HG03280 (cell line): Measurements from ENCODE around the gene DCTD.
"Not testable (repeated sequence)": the region's sequence is repeated elsewhere in the genome, so short reads cannot be mapped to it uniquely, and the experiment has no call there.

Experiments
- ATAC-seq: cut with Tn5 transposase; IDR thresholded peaks from one replicate; pipeline ENCODE4 v1.9.1; 2021; ENCODE audit warnings: mild to moderate bottlenecking, moderate library complexity; ENCODE audit not compliant: unreplicated experiment

DCTD gene

DNA sequence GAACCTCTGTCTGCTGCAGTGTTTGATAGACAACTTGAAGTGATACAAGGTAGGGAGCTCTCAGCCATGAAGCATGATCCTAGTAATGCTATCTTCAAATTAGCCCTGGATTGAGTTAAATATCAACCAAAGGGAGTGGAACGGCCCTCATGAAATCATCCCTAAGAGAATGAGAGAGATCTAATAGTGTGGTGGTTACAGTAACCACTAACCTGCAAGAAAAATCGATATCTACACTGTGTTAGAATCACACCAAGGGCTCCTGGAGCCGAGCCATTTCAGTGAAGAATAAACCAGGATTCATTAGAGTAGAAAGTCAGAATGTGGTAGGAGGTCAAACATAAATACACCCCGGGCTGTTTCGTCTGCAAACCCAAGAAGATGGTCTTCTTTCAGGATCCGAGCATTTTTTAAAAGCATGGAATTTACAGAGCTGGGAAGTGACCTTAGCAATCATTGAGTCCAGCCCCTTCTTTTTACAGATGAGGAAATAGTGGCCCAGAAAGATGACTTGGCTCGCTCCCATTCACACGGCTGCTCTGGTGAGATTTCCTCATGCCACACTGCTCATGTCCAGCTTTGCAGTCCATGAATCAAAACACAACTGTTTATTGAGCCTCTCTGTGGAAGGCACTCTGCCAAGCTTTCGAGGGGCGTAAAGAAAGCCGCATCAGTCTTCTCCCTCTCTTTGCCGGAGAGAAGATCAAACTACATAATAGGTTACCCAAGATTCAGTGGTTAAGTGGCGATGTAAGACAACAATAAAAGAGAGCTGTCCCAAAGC lies 5.5 kb upstream of the DCTD start:
- ATAC-seq, result no peak

DNA sequence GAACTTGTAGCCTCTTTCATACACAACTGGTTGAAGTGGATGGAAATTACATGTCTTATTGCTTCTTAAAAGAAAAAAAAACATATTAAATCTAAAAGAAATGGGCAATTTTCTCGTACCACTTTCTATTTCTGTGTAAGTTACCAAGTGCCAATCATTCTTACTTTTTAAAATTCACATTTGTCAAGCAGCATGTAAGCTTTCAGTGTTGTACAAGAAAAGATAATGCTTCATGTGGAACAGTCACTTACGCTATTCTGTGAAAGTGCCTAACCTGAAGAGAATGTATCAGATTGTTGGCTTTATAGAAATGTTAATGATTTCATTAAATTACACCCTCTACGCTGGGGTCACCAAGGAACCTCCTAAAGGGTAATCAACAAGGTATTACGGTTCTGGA lies 4.4 kb upstream of the DCTD start:
- ATAC-seq, result no peak

DNA sequence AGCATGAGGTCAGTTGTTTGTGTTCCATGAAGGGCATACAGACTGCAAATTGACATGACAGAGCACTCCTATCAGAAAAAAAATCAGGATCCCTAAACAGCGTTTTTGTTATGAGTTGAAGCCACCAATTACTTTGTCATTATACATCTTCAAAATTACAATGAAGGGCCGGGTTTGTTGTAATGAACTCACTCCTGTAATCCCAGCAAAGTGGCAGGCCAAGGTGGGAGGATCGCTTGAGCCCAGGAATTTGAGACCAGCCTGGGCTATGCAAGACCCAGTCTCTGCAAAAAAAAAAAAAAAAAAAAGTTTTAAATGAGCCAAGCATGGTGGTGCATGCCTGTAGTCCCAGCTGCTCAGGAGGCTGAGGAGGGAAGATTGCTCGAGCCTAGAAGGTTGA lies 3.5 kb upstream of the DCTD start:
- ATAC-seq, result no peak

DNA sequence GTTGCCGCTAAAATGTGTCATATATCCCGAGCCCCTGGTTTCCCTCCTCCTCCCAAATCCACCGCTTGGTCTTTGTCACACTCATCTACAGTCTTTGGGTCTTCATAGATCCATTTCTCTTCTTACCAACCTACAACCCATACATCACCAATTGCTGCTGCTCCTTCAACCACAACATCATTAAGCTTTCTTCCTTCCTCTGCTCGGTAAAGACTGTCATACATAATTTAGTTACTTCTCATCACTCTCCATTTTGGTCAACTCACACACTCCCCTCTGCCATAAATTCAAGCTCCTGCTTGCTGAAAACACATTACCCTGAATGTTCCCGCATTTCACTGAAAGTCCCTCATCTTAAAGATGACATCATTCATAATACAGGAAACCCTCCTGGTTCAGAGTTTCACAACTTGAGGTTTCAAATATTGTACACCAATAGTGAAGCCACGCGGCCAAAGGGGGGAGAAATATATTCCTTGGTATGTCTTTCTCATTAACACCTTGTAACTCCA lies 1.7 kb upstream of the DCTD start:
- ATAC-seq, result peak; percentile 13

DNA sequence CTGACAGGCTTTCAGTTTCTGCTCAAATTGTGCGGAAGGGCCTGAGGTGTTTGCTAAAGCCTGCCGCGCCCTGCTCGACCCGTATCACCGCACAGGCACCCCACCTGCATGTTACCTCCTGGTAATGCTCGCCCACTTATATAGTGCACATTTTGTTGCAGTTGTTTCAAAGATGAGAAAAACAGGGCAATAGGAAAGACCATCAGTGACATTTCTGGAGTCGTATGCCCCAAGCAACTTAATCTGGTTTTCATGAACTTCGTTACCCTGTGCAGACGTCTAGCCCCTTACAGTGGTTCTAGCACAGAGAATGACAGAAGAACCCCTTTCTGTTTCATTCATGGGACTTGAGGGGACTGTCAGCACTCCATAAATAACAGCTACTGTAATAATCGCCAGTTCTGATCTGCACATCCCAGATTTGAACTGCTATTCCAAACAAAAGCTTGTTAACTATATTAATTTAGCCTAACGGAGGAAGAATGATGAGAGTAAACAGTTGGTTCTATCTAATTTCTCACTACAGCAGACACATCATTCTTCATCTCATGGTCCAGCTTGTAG lies 940 bp upstream of the DCTD start:
- ATAC-seq, result peak; percentile 28

DNA sequence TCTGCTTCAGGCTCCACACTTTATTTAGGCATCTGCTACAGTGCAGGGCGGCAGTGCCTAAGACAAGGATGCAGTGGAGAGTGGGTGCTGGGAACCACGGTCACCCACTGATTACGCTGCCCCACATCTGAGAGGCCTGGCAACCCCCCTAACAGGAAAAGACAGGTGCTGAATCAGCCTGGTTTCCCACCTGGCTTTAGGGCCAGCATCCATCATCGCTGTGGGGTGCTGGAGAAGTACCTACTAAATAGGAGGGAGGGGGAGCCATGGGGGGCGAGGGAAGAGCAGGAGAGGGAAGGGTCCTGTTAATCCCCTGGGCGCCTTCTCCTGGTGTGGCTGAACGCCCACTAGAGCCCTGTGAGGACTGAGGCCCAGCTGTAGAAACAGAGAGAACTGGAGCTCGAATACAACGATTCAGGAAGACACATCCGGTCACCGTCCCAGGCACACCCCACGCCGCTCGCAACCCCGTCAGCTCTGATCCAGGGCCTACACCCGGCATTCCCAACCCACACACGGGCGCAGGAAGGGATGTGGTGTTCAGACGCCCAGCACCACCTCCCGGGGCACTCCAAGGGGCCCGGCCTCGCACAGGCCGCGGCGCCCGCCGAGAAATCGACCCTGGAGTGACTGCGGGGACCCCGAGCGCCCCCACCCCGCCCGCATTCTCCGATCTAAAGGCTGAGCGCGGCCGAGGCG lies 554 bp downstream of the DCTD start:
- ATAC-seq, result peak; percentile 14

DNA sequence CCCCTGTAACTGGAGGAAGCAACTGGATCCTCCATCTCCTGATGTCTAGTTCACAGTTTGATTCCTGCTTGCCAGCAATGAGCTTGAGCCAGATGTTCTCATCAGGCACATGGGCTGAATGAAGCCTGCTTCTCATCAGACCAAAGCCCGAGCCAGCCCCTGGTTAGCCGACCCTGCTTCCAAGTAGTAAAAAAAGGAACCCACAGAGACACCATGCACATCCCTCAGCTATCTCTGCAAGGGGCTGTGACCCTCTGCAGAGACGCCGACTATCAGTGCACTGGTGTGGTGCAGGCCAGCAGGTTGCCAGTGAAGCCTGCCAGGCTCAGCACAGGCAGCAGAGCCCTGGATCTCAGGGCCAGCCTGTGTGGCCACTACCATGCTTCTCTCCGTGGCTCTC lies 2.8 kb downstream of the DCTD start:
- ATAC-seq, result no peak

DNA sequence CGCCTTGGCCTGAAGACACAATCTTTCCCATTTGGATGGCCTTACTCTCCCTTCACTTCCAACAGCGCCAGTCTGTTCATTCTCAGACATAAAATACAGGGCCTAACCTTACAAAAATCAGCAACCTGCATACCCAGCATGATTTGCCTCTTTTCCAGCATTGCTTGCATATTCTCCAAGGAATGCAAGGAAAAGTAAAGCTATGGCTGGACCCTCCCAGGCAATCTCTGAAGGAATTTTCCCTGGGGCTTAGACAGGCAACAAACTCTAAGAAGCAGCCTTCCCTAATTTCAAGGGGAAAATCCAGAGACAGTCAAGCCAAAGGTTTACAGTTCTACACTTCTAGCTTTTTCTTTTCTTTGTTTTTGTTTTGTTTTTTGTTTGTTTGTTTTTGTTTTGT lies 3.6 kb downstream of the DCTD start:
- ATAC-seq, result no peak

DNA sequence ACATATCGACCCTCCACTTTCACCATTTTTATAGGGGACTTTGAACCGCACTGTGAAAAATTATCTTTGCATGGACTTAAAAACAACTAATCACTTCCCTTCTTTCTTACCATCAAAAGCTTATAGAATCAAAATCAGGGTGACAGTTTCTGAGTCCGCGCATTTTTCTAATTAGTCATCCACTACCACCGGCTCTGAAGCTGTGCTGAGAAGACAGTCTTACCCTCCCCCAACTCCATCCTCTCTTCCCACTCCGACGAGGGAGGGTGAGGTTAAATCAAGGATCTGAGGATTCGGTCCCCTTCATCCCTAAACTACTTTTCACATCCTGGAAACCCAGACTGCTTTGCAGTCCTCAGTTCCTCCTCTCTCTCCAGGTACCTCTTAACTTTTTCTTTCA lies 4.2 kb downstream of the DCTD start:
- ATAC-seq, result no peak

DNA sequence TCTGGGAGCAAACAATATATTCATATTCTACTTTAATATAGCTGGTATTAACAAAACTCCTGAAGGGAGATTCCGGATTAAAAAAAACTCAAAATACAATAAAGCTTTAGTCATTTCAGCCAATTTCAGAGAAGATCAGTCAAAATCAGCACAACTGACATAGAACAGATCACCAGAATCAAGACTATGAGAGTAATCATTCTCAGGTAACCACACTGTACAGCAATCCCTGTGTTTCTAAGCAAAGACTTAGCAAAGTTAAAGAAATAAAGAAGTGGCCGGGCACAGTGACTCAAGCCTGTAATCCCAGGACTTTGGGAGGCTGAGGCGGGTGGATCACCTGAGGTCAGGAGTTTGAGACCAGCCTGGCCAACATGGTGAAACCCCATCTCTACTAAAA lies 9.1 kb downstream of the DCTD start:
- ATAC-seq, result no peak

DNA sequence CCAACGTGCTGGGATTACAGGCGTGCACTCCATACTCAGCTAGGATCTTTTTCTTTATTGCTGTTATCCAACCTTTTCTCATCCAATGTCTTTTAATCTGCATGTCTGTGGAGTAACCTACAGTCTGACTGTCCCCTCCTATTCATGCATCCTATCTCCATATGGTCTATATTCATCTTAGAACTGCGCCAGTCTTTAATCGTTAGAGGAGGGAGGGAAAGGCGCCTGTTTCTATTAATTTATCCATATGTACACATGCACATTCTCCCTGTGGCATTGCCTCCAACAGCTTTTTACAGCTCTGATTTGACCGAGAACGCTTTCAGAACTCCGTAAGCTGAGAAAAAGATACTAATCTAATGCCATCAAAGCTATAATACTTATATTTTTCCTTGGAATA lies 9.8 kb downstream of the DCTD start:
- ATAC-seq, result no peak

DNA sequence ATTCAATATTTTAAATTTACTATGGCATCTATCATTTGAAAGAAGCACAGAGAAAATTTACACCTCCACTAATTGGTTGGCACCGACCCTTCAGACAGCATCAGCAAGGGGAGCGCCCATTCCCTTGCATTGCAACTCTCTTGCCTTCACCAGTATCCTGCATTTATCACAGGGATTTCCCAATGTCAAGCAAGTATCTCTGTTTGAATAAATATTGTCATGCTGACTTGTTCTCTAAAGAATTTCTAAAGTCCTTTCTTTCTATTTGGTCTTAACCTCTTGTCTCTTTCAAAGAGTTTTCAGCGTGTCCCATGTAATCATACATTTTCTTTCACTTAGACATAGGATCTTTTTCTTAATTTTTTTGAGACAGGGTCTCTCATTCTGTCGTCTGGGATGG lies 10.4 kb downstream of the DCTD start:
- no peak for ATAC-seq

DNA sequence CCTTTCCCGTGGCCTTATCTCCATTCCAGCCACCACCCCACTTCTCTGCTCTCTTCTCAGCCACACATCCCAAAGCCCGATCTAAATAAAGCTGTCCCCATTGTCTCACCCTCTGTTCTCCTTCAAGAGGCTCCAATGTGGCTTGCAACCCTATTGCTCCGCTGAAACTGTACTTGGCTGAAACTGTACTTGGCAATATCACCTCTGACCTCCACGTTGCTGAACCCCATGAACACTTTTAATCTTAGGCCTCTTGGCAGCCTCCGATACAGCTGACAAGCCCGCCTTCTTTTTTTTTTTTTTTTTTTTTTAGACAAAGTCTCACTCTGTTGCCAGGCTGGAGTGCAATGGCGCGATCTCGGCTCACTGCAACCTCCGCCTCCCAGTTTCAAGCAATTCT lies 12.1 kb downstream of the DCTD start:
- ATAC-seq, result no peak

DNA sequence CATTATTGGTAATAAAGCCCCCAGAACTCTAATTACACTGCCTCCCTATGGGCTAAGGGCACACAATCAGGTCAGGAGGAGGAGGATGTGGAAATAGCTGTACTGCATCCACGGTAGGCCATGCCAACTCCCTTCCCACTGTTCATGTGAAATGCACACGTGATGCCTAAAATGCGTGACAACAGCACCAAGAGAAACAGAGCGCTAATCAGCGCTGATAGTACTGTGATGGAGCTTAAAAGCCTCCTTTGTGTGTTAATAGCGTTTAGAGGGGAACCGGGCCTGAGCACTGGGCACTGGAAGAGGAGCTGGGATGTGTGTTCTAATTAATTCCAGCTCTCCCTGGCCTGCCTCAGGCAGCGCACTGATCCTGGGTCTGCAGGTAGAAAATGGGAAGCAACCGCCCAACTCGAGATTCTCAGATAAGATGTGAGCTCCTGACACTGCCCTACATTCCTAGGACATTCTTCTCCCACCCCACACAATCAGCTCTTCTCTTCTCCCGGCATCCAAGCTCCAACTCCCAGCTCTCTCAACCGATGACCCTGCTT lies 12.9 kb downstream of the DCTD start:
- no peak for ATAC-seq

DNA sequence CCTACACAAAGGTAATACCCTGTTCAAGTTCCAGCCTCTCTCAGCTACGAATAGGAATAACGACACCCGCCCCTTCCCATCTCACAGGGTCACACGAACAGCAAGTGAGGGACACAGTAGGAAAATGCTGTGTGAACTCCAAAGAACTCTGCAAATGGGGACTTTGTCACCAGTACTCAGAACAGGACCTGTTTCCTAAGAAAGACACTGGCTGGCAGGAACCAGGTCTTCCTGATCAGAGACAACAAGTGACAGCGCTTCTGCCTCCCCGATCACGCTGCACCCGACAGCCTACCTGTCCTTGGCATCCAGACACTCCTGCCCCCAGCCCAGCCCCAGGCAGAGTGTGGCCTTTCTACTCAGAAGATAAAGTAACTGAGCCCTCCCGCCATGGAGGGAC lies 14.2 kb downstream of the DCTD start:
- no peak for ATAC-seq

DNA sequence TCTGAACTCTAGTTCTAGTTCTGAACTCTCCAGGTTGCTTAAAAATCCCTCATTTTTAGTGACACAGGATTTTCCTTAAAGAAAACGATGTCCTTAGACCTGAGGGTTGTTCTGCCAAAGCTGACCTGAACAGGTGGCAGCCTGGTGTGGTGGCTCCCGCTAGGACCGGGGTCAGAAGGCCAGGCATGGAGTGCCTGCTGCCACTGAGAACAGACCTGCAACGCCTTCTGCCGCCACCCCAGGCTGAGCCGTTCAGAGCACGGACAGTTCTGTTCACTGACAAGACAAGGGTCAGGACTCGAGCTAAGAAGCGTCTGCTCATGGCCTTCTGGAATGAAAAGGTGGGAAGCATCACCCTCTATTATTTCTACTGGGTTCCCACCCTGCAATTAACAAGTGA lies 15.8 kb downstream of the DCTD start:
- ATAC-seq, result no peak

DNA sequence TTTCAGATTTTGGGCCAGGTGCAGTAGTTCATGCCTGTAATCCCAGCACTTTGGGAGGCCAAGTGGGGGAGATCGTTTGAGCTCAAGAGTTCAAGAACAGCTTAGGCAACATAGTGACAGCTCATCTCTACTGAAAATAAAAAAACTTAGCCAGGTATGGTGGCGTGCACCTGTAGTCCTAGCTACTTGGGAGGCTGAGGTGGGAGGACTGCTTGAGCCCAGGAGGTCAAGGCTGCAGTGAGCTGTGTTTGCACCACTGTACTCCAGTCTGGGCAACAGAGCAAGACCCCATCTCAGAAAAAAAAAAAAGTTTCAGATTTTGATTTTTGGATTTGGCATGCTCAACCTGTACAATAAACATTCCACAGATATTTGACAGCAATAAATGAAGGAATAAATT lies 17.2 kb downstream of the DCTD start:
- ATAC-seq, result not testable (repeated sequence)

DNA sequence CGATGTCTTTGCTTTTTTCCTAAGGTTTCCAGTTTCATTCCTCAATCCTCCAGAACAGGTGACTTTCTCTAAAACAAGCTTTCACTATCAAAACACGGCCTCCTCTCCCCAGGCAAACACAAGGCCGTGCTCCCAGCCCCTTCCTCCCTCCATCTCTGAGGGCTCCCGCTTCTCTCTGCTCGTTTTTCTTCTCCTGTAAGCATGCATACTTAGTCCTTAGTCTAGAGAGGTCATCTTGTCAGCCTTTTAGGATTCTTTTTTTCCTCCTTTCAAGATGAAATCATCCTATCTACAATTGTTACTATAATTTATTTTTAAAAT lies 18.7 kb downstream of the DCTD start:
- no peak for ATAC-seq

DNA sequence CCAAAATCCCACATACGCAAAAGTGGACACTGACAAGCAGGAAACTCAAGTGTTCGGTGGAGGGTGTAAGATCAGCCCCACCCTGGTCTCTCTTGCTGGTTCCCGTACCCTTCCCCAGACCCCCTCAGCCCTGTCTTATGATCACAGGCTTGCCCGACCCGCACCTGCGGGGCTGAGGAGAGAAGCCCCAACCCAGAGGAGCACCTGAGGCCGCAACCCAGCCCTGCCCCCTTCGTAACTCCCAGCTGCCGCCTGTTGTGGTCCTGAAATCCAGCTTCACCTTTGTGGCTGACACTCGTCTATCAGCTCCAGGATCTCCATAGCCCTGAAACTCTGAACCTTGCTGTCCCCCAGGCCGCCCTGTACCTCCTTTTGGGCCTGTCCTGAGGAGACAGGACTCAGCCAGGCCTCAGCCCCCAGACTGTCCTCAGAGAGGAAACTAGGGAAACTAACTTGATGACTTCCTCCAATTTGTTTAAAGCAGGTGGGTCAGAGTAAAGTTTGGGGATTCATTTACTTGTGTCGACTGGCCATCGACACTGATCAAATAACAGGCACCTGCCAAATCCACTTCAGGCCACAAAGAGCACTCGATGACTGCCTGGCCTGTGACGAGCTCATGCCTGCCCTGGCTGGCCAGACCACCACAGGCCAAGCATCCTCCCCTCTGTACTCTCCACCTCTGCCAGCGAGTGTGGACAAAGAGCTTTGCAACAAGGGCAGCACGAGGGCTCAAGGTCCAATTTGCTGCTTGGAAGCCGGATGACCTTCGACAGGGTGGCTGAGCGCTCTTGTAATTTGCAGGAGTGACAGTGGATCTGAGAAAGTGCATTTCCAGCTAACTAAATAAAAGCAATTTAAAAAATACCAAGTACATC lies 19.3 kb downstream of the DCTD start:
- no peak for ATAC-seq

DNA sequence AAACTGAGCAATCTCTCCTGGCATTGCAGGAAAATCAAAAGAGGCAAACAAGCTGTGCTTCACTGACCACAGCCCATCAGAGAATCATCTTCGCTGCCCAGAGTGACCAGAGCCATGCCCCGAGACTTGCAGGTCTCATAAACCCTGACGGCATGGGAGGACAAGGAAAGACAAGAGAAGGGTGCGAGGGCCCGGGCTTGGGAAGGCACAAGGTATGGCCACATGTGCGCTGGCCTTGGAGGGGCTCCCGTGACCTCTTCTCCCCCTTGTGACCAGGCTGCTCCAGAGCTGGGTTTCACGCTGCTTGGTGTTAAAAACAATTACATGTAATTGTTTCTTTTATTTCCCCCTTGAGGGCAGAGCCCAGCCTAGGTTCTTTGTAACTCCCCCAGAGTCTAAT lies 20.8 kb downstream of the DCTD start:
- no peak for ATAC-seq

DNA sequence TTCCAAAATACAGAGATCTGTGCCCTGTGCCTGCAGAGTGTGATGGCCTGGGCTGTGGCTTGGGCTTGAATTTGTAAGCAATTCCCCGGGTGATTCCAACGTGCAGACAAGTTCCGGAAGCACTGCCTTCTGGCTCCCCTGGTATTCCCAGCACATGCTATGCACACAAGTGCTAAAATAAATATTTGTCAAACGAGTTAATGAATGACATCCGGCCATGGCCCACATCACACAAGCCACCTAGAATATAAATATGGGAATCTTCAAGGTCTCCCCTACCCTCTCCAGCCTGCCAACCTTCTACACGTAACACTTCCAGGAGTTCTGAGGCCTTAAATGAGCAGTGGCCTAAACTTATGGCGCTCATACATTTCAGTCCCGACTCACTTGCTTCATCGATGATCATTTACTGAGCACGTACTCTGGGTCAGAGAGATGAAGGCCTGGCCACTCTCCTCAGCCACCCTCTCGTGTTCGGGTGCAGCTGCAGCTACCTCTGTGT lies 21.3 kb downstream of the DCTD start:
- ATAC-seq, result no peak
